Osteocyte (in vitro differentiated cells): ENCODE results near the gene ATAD1. TPM values are rescaled to one million over a fixed set of nuclear protein-coding genes. Genes with fewer than 3 reads are reported as not detected.

Experiments used
- DNase-seq: peaks from one replicate; pipeline ENCODE4 v3.0.0; 2021; ENCODE audit warnings: mixed read lengths; ENCODE audit not compliant: unreplicated experiment; ENCODE audit errors: extremely low spot score
- H3K27ac Mint-ChIP-seq: one replicate; pipeline ENCODE4 v1.8.0; 2021; ENCODE audit warnings: mild to moderate bottlenecking, mixed read lengths; ENCODE audit not compliant: unreplicated experiment
- H3K27me3 Mint-ChIP-seq: one replicate; pipeline ENCODE4 v1.8.0; 2021; ENCODE audit warnings: mixed read lengths; ENCODE audit not compliant: unreplicated experiment
- H3K36me3 Mint-ChIP-seq: one replicate; pipeline ENCODE4 v1.8.0; 2021; ENCODE audit warnings: mixed read lengths; ENCODE audit not compliant: unreplicated experiment
- H3K4me1 Mint-ChIP-seq: one replicate; pipeline ENCODE4 v1.8.0; 2021; ENCODE audit warnings: mixed read lengths; ENCODE audit not compliant: unreplicated experiment
- H3K4me3 Mint-ChIP-seq: one replicate; pipeline ENCODE4 v1.8.0; 2021; ENCODE audit warnings: mild to moderate bottlenecking, moderate library complexity, mixed read lengths; ENCODE audit not compliant: unreplicated experiment
- H3K9me3 Mint-ChIP-seq: one replicate; pipeline ENCODE4 v1.8.0; 2021; ENCODE audit warnings: mixed read lengths; ENCODE audit not compliant: unreplicated experiment
- CTCF ChIP-seq: fragments of 200-600 bp; sonication (generic); IDR thresholded peaks from 2 replicates; pipeline ENCODE4 v1.5.0; 2021; ENCODE audit warnings: antibody characterized with exemption, mild to moderate bottlenecking, moderate library complexity
- total RNA-seq: library from RNA; stranded (reverse); gene quantifications from 2 replicates; pipeline ENCODE4 v1.2.1, GENCODE V29; 2021

ATAD1 gene
- total RNA-seq, 1 donor from 2014 or later: 63.2 TPM

- no peak for DNase-seq
- no peak overlapping the region for H3K4me3 Mint-ChIP-seq
- no peak for TF ChIP-seq CTCF
- peaks cover 10% of the 10 kb centered on the region for H3K4me1 Mint-ChIP-seq
- no peaks in the 10 kb centered on the region for H3K27me3 Mint-ChIP-seq
- H3K36me3 Mint-ChIP-seq: peaks cover 21% of the 10 kb centered on the region
- H3K9me3 Mint-ChIP-seq: no peaks in the 10 kb centered on the region
- peak overlapping the region; percentile 2 for H3K27ac Mint-ChIP-seq
These were observed 56.1 kb downstream of the ATAD1 start for GRCh38 chr10:87761892-87762291.

- Mint-ChIP-seq H3K4me3 (no peak overlapping the region), H3K27me3 (no peaks in the 10 kb centered on the region), H3K9me3 (no peaks in the 10 kb centered on the region), H3K27ac (peak overlapping the region; percentile 18), H3K4me1 (peaks cover 7% of the 10 kb centered on the region), H3K36me3 (peaks cover 22% of the 10 kb centered on the region)
- no peak for DNase-seq
- TF ChIP-seq CTCF: no peak
These were observed 56.9 kb downstream of the ATAD1 start for GRCh38 chr10:87761153-87761552.

- H3K36me3 Mint-ChIP-seq: peaks cover 20% of the 10 kb centered on the region
- H3K4me1 Mint-ChIP-seq: peaks cover 6% of the 10 kb centered on the region
- DNase-seq: no peak
These were observed 57.7 kb downstream of the ATAD1 start for GRCh38 chr10:87760195-87760905.

GRCh38 chr10:87759551-87759950 is 58.5 kb downstream of the ATAD1 start:
- no peak for DNase-seq
- no peak overlapping the region for H3K4me3 Mint-ChIP-seq
- H3K4me1 Mint-ChIP-seq: peaks cover 6% of the 10 kb centered on the region
- H3K9me3 Mint-ChIP-seq: no peaks in the 10 kb centered on the region
- H3K36me3 Mint-ChIP-seq: peaks cover 20% of the 10 kb centered on the region
- TF ChIP-seq CTCF: no peak
- no peaks in the 10 kb centered on the region for H3K27me3 Mint-ChIP-seq
- no peak overlapping the region for H3K27ac Mint-ChIP-seq

More at GRCh38 chr10:87760195-87760905, 57.7 kb downstream of the ATAD1 start:
- no peak overlapping the region for H3K4me3 Mint-ChIP-seq
- H3K9me3 Mint-ChIP-seq: no peaks in the 10 kb centered on the region
- no peak for TF ChIP-seq CTCF
- peak overlapping the region; percentile 12 for H3K27ac Mint-ChIP-seq
- no peaks in the 10 kb centered on the region for H3K27me3 Mint-ChIP-seq

- no peak for TF ChIP-seq CTCF
These were observed 60.3 kb downstream of the ATAD1 start for GRCh38 chr10:87757685-87758084.

More at GRCh38 chr10:87757685-87758084, 60.3 kb downstream of the ATAD1 start:
- H3K27ac Mint-ChIP-seq: no peak overlapping the region
- H3K4me1 Mint-ChIP-seq: peaks cover 6% of the 10 kb centered on the region
- H3K36me3 Mint-ChIP-seq: peaks cover 24% of the 10 kb centered on the region
- DNase-seq: no peak
- H3K9me3 Mint-ChIP-seq: no peaks in the 10 kb centered on the region
- no peak overlapping the region for H3K4me3 Mint-ChIP-seq
- no peaks in the 10 kb centered on the region for H3K27me3 Mint-ChIP-seq
